ENCODE results near the gene DFFA. TPM values are rescaled to one million over a fixed set of nuclear protein-coding genes. Genes with fewer than 3 reads are reported as not detected.

Gene DFFA
- total and polyA plus RNA-seq, 9 of the 15 experiments (the other 6 are each of a cell fraction or from before 2014, with no cell fraction given), result 39.6 to 74.8 (median 59.2) TPM

GRCh38 chr1:10520497-10520896, 48.2 kb upstream of the DFFA start (continued):
- no peak for TF ChIP-seq BDP1 (IDR thresholded peaks at IDR 0.05; ENCODE audit: insufficient read depth, insufficient read length)
- TF ChIP-seq ASH1L (IDR thresholded peaks at IDR 0.05; ENCODE audit: borderline replicate concordance, low read depth, partially characterized antibody), result no peak
- no peak for TF ChIP-seq ZNF354B (CRISPR knock-in tag; IDR thresholded peaks at IDR 0.05)

GRCh38 chr1:10519016-10519417, 46.7 kb upstream of the DFFA start:
- no peak overlapping the region for H3K9ac ChIP-seq (ENCODE audit: insufficient read depth in 1 of 2, low read depth in 2 of 2, low read length in 2 of 2)
- H3K9me3 ChIP-seq (replicated peaks; ENCODE audit: control insufficient read depth, insufficient read depth, low read depth, low read length), result no peaks in the 10 kb centered on the region
- ATAC-seq (peak; percentile 17; the same call in 2 of the 3 replicates), DNase-seq (ENCODE audit: extremely low read depth in 1 of 4, low spot score in 3 of 4) (no peak), FAIRE-seq (no peak)
- H3K79me2 ChIP-seq (ENCODE audit: control insufficient read depth, insufficient read depth, low read length), result peaks cover 71% of the 10 kb centered on the region
- intact Hi-C loops (cut with micrococcal nuclease), result loop anchor here (10.0 kb wide), 1 partner anchor 426 kb away; no protein-coding TSS in a partner anchor
- no peak overlapping the region for H3K4me3 ChIP-seq
- H2AFZ ChIP-seq (ENCODE audit: low read depth, low read length), result no peak overlapping the region
- in situ Hi-C loops (cut with MboI), result no loop called here
- peaks cover 37% of the 10 kb centered on the region for H3K36me3 ChIP-seq (ENCODE audit: control insufficient read depth, insufficient read depth, low read length)
- H4K20me1 ChIP-seq (replicated peaks; ENCODE audit: control insufficient read depth, insufficient read depth, low read length), result peaks cover 47% of the 10 kb centered on the region
- H3K27me3 ChIP-seq (ENCODE audit: control insufficient read depth in 2 of 2, insufficient read depth in 2 of 2, low read length in 2 of 2), result no peaks in the 10 kb centered on the region
- BruUV-seq (replicated peaks), result no TSS peak
- H3K4me1 ChIP-seq (replicated peaks in 1 of 2; ENCODE audit: control insufficient read depth in 2 of 2, insufficient read depth in 2 of 2, low read length in 2 of 2), result peaks cover 4 to 11% of the 10 kb centered on the region in 2 experiments; a peak in 3 of 5 replicates
- POLR2A ChIA-PET, result interaction anchor here (1.0 to 2.0 kb wide), 2 partner anchors 9 to 12 kb away, joined by 4 to 5 read pairs; no protein-coding TSS in a partner anchor
- H3K9me1 ChIP-seq (ENCODE audit: control insufficient read depth, insufficient read depth, low read length), result peaks cover 3% of the 10 kb centered on the region
- 52% methylated on average over 7 of the region's 7 CpGs for WGBS (ENCODE audit: insufficient coverage, low coverage, missing lambda C conversion rate)
- no peak overlapping the region for H3K27ac ChIP-seq (ENCODE audit: extremely low read depth, low read depth, low read length)
- CTCF ChIA-PET (ENCODE audit: low intra/inter-chr PET ratio), result interaction anchor here (1.4 kb wide), 1 partner anchor 348 kb away, joined by 6 read pairs; no protein-coding TSS in a partner anchor
- H3K4me2 ChIP-seq (ENCODE audit: insufficient read depth, low read length), result no peak overlapping the region
- TF ChIP-seq ZBED1 (IDR thresholded peaks at IDR 0.05) (no peak), CC2D1A (IDR thresholded peaks at IDR 0.05) (no peak), ZBTB34 (CRISPR knock-in tag; IDR thresholded peaks at IDR 0.05) (no peak), KDM1A (IDR thresholded peaks at IDR 0.05) (no peak), SP2 (IDR thresholded peaks at IDR 0.05; ENCODE audit: extremely low read depth, low read depth, low read length, poor library complexity, severe bottlenecking) (no peak), POLR2G (IDR thresholded peaks at IDR 0.05; ENCODE audit: low read depth, low read length) (no peak), CCAR2 (IDR thresholded peaks at IDR 0.05; ENCODE audit: low read depth, low read length) (no peak), KHSRP (IDR thresholded peaks at IDR 0.05) (no peak), CREB5 (CRISPR knock-in tag; IDR thresholded peaks at IDR 0.05) (no peak), NFYB (IDR thresholded peaks at IDR 0.05; ENCODE audit: extremely low read depth, insufficient read length) (no peak), MYC (IDR thresholded peaks at IDR 0.05; ENCODE audit: low read depth, low read length) (no peak), MYC (CRISPR knock-in tag; IDR thresholded peaks at IDR 0.05; ENCODE audit: borderline replicate concordance, low read depth) (no peak), PHF20 (IDR thresholded peaks at IDR 0.05; ENCODE audit: partially characterized antibody) (no peak), ELF2 (CRISPR knock-in tag; IDR thresholded peaks at IDR 0.05) (no peak), ARNT (IDR thresholded peaks at IDR 0.05) (no peak), CREB3 (tag; conservative IDR thresholded peaks at IDR 0.05; ENCODE audit: low read depth) (no peak)

Measured in K562 (cell line).